Measurements from ENCODE around the gene NUP62. TPM values are rescaled to one million over a fixed set of nuclear protein-coding genes. Genes with fewer than 3 reads are reported as not detected.

Gene NUP62
- total and polyA plus RNA-seq, 2 of the 8 experiments (the other 6 are each of a cell fraction or from before 2014, with no cell fraction given), result 50.0 to 107 TPM

- H2BK5ac ChIP-seq (ENCODE audit: low read depth, low read length), result no peak overlapping the region
- H3K9ac ChIP-seq (replicated peaks in 1 of 4; ENCODE audit: extremely low read depth in 1 of 4, low read depth in 3 of 4, low read length in 3 of 4), result no peak overlapping the region
- H2AK5ac ChIP-seq (ENCODE audit: low read depth, low read length), result no peak overlapping the region
- H3K23me2 ChIP-seq (ENCODE audit: low read depth, low read length), result no peaks in the 10 kb centered on the region
- H2AFZ ChIP-seq (ENCODE audit: low read length), result no peak overlapping the region
- CTCF ChIA-PET (ENCODE audit: partially characterized antibody), result interaction anchor here (1.0 to 10.3 kb wide), 12 partner anchors 8 to 103 kb away, joined by 3 to 231 read pairs (median 6); partner anchors contain the start of gene ATF5
- no peak overlapping the region for H2BK120ac ChIP-seq (replicated peaks; ENCODE audit: low read depth, low read length)
- no peak overlapping the region for H4K8ac ChIP-seq (ENCODE audit: extremely low read depth, insufficient read depth, low read length)
- H2BK15ac ChIP-seq (ENCODE audit: low read length), result no peak overlapping the region
- H3K14ac ChIP-seq (ENCODE audit: insufficient read length), result no peak overlapping the region
- POLR2A ChIA-PET (ENCODE audit: partially characterized antibody), result interaction anchor here (4.1 kb wide), 1 partner anchor 48 kb away, joined by 36 read pairs; no protein-coding TSS in a partner anchor
- H3K36me3 ChIP-seq (ENCODE audit: control insufficient read depth in 2 of 4, insufficient read depth in 4 of 4, low read length in 3 of 4), result no peaks in the 10 kb centered on the region
- H3K56ac ChIP-seq (replicated peaks; ENCODE audit: insufficient read length, low read depth, low read length), result no peak overlapping the region
- DNase-seq (ENCODE audit: low read depth in 1 of 2, low spot score in 2 of 2) (no peak), FAIRE-seq (no peak)
- H3K4ac ChIP-seq (replicated peaks; ENCODE audit: insufficient read length, low read depth, low read length), result no peak overlapping the region
- no peaks in the 10 kb centered on the region for H4K20me1 ChIP-seq (replicated peaks in 1 of 2; ENCODE audit: control insufficient read depth in 1 of 2, insufficient read depth in 2 of 2, low read length in 2 of 2)
- no peak overlapping the region for H3K4me2 ChIP-seq (ENCODE audit: insufficient read depth in 1 of 2, low read depth in 2 of 2, low read length in 2 of 2)
- H2BK12ac ChIP-seq (ENCODE audit: low read depth, low read length), result no peak overlapping the region
- no peaks in the 10 kb centered on the region; a peak in 1 of 7 replicates for H3K4me1 ChIP-seq (replicated peaks in 1 of 4; ENCODE audit: control insufficient read depth in 3 of 4, insufficient read depth in 4 of 4, low read length in 3 of 4)
- H3K9me3 ChIP-seq (ENCODE audit: insufficient read depth in 2 of 2, low read depth in 1 of 2, low read length in 1 of 2), result no peaks in the 10 kb centered on the region
- H3K18ac ChIP-seq (ENCODE audit: extremely low read depth, low read length), result no peak overlapping the region
- H3K4me3 ChIP-seq (ENCODE audit: extremely low read depth in 1 of 4, insufficient read depth in 2 of 4, low read depth in 3 of 4, low read length in 4 of 4), result no peak overlapping the region
- H3K27me3 ChIP-seq (replicated peaks in 1 of 4; ENCODE audit: control insufficient read depth in 3 of 4, extremely low read depth in 1 of 4, insufficient read depth in 3 of 4, low read length in 3 of 4), result no peaks in the 10 kb centered on the region
- 80% methylated on average over 5 of the region's 5 CpGs; no CpG with 5 or more reads in 1 of the 2 experiments for WGBS, 2 experiments (ENCODE audit: extremely low coverage in 1 of 2, insufficient coverage in 1 of 2, insufficient read length in 1 of 2, insufficient replicate concordance in 2 of 2, low coverage in 1 of 2, low lambda C conversion rate in 2 of 2, missing lambda C conversion rate in 1 of 2)
- no peak overlapping the region for H2BK20ac ChIP-seq (ENCODE audit: low read length)
- H3K79me1 ChIP-seq (ENCODE audit: low read depth, low read length), result no peaks in the 10 kb centered on the region
- no peak overlapping the region for H3K23ac ChIP-seq (ENCODE audit: insufficient read length)
- H4K91ac ChIP-seq (replicated peaks; ENCODE audit: insufficient read length, low read length), result no peak overlapping the region
- H3K79me2 ChIP-seq (ENCODE audit: control insufficient read depth in 1 of 2, insufficient read depth in 2 of 2, low read length in 2 of 2), result no peaks in the 10 kb centered on the region
- H3K27ac ChIP-seq (ENCODE audit: low read depth, low read length), result no peak overlapping the region
- H4K5ac ChIP-seq (ENCODE audit: insufficient read length, low read depth, low read length), result no peak overlapping the region
- TF ChIP-seq POU5F1 (IDR thresholded peaks at IDR 0.05; ENCODE audit: low read depth, low read length), result no peak
- TF ChIP-seq SP2 (IDR thresholded peaks at IDR 0.05; ENCODE audit: low read length), result no peak
- TF ChIP-seq MAX (IDR thresholded peaks at IDR 0.05), result no peak
- no peak for TF ChIP-seq ZNF274 (IDR thresholded peaks at IDR 0.05; ENCODE audit: borderline replicate concordance, extremely low read depth, low read length)
- TF ChIP-seq GABPA (IDR thresholded peaks at IDR 0.05; ENCODE audit: borderline replicate concordance, insufficient read depth, low read length), result no peak
- no peak for TF ChIP-seq NRF1 (IDR thresholded peaks at IDR 0.05; ENCODE audit: low read depth, low read length)
- TF ChIP-seq E2F6 (IDR thresholded peaks at IDR 0.05), result no peak
- no peak for TF ChIP-seq SP1 (IDR thresholded peaks at IDR 0.05; ENCODE audit: low read depth, low read length)
Observed at GRCh38 chr19:49936549-49936948, 7.2 kb upstream of the NUP62 start.

Measured in H1 (cell line).